Breast epithelium (tissue), 3 donors: ENCODE results near the gene TIAM2.

Experiments
- CTCF ChIP-seq, 3 donors: fragments of 450-650 bp; IDR thresholded peaks; one replicate each; pipeline ENCODE4 v1.5.1; 2016 to 2017; ENCODE audit warnings: antibody characterized with exemption in 3 of 3, mild to moderate bottlenecking in 3 of 3, moderate library complexity in 3 of 3
- POLR2A ChIP-seq: fragments of 450-650 bp; IDR thresholded peaks from one replicate; pipeline ENCODE4 v1.6.1; 2016; ENCODE audit warnings: antibody characterized with exemption, mild to moderate bottlenecking, moderate library complexity

- TF ChIP-seq CTCF (IDR thresholded peaks at IDR 0.05) (no peak), POLR2A (no peak)
Observed at GRCh38 chr6:155062866-155063341, 67.8 kb downstream of the TIAM2 start.
